NCI-H2227 (cell line): ENCODE data around the gene PRIM1.
"Not testable (repeated sequence)": the region's sequence is repeated elsewhere in the genome, so short reads cannot be mapped to it uniquely, and the experiment has no call there.

Source experiments
- DNase-seq: peaks from one replicate; lab custom pipeline; 2025; ENCODE audit not compliant: unreplicated experiment; lab: John Stamatoyannopoulos, UW

PRIM1 gene

DNA sequence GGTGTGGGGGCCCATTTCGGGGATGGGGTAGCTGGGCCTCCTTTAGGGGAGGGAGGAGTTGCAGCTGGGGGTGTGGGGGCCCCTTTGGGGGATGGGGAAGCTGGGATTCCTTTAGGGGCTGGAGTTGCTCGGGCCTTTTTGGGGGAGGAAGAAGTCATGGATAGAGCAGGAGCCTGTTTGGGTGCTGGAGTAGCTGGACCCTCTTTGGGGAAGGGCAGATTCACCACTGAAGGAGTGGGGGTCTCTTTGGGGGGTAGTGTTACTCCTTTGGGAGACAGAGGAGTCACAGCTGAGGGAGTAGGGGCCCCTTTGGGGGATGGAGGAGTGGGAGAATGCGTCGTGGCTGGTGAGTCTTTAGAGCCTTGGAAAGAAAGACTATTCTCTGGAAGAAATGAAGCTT, 33.5 kb downstream of the PRIM1 start:
- no peak for DNase-seq

DNA sequence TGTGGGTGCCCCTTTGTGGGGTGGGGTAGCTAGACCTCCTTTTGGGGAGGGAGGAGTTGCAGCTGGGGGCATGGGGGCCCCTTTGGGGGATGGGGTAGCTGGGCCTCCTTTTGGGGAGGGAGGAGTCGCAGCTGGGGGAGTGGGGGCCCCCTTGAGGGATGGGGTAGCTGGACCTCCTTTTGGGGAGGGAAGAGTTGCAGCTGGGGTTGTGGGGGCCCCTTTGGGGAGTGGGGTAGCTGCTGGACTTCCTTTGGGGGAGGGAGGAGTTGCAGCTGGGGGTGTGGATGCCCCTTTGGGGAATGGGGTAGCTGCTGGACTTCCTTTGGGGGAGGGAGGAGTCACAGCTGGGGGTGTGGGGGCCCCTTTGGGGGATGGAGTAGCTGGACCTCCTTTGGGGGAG, 34.0 kb downstream of the PRIM1 start:
- DNase-seq: no peak

- DNase-seq: no peak
These were observed 34.9 kb downstream of the PRIM1 start for GRCh38 chr12:56716933-56717880.

DNA sequence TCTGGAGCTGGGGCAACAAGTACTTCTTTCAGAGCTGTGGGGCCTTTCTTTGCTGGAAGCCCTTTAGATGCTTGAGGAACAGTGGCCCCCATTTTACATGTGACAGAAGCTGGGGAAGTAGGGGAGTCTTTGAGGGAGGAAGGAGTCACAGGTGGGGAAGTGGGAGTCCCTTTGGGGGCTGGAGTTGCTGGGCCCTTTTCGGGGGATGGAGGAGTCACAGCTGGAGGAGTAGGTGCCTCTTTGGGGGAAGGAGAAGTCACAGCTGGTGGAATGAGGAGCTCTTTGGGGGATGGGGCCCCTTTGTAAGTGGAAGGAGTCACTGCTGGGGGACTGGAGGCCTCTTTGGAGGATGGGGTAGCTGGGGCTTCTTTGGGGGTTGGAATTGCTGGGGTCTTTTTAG, 35.7 kb downstream of the PRIM1 start:
- DNase-seq: no peak

DNA sequence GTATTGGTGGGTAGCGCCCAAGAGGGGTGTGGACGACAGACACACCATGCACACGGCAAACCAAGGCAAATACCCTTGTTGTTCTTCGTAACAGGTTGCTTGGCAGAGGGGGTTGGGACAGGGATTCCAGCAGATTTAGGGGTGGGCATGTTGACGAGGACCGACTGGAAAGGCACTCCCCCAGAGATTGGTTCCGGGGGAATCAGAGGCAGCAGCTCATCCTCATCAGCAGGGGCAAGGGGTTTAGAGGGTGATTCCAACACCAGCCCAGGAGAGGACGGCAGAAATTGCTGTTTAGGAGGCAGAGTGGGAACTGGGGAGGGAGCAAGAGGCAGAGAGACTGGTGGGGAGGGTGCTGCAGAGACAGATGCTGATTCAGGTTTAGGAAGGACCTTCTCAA, 36.3 kb downstream of the PRIM1 start:
- DNase-seq: no peak

DNA sequence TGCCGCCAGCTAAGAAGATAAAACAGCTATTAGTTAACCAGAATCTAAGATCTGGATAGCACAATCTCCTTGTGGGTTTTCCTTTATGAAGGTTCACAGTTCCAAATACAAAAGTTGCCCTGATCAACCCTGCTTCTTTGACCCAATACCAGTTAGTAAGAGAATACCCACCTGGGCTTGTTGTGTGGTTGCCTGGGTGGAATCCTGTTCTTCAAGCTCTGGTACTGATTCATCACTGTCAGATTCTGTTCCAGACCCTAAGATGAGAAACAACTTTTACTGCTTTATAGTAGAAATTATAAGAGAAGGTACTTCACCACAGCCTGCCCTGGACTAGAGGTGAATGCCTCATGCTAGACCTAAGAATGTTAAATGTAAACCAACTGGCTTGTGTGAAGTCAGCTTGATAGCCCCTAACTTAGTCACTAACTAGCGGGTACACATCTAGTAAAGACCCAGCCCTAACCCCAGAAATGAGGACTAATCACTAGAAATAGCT, 37.6 kb downstream of the PRIM1 start:
- no peak for DNase-seq

DNA sequence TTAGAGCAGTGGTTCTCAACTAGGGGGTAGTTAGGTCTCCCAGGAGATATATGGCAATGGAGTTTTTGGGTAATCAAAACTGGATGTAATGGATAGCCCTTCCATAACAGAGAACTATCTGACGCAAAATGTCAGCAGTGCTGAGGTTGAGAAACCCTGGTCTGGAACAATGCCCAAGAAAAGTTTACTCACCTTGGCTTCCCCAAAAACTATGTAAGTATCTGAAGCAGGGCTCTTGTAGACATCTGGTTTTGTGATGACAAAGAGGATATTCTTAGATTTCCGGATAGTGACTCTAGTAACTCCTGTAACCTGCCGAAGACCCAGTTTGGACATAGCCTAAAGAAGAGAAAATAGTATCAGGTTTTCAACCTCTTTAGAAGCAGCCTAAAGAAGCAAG, 38.8 kb downstream of the PRIM1 start:
- no peak for DNase-seq

DNA sequence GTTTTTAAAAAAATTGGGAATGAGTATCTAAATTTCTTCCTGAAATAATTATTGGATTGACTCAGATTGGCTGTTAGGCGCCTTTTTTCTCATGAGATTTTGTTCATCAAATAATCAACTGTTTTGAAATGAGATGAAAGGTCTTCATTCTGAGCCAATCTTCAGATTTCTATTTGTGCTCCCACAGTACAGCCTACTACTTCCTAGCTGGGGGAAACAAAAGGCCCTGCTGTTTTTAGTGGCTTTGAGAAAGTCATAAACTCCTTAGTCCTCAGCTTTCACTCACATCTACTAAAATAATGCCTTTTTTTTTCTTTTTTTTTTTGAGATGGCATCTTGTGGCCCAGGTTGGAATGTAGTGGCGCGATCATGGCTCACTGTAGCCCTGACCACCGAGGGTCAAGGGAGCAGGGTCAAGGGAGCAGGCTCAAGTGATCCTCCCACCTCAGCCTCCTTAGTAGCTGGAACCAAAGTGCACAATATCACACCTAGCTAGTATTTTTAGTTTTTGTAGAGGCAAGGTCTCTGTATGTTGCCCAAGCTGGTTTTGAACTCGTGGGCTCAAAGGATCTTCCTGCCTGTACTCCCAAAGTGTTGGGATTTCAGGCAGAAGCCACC, 42.3 kb downstream of the PRIM1 start:
- DNase-seq: no peak

- not testable (repeated sequence) for DNase-seq
These were observed 47.6 kb downstream of the PRIM1 start for GRCh38 chr12:56704522-56704921.

GRCh38 chr12:56699020-56699661, 53.0 kb downstream of the PRIM1 start:
- no peak for DNase-seq

GRCh38 chr12:56695327-56696101, 56.6 kb downstream of the PRIM1 start:
- no peak for DNase-seq

- DNase-seq: no peak
These were observed 58.0 kb downstream of the PRIM1 start for GRCh38 chr12:56694161-56694560.

DNA sequence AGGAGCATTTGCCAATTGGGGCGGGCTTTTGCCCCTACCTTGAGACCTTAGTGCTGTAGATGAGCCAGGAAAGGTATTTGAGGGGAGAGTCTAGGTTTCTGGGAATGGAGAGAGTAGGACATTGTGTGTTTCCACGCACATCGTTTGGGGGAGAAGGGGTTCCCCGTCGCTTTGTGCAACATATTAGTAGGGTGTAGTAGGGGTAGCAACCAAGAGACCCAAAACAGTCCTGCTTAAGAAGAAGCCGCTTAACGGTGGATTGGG, 63.3 kb downstream of the PRIM1 start:
- DNase-seq: no peak

DNA sequence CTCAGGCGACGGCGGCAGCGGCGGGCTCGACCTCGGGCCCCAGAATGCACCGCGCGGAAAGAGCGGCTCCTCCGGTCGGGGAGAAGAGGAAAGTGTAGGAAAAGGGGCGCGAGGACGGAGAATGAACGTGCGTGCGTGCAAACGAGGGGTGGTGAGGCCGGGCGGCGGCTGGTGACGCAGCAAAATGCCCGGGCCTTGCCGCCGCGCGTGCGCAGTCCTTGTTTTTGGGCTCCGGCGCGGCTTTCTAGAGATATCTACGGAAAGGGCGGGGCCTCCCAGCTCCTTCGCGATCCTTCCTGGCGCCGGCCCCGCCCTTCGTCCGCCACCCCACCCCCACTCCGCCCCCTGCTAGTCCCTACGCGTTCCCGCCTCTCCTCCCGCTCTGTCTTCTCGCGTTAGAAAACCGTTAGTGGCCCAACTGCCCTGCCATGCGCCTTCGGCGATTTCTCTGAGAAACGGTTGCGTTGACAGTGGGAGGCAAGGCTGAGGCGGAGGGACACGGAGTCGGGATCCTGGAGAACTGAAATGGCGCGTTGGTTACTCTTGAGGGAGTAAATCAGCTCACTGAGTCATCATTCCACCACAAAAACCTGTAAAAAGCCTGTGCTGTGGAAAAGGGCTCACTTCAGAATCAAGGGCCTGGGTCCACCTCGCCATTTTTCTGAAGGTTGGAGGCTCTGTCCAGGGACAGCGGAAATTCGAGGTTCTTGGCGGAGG, 63.8 kb downstream of the PRIM1 start, which contains the start of gene PTGES3:
PTGES3 (minus strand) TSS at position 156 of the 717 bp plus-strand sequence. CDS start 285 bp downstream, outside the sequence.
- peak; percentile 97 for DNase-seq

- DNase-seq: peak; percentile 48
These were observed 64.6 kb downstream of the PRIM1 start for GRCh38 chr12:56687223-56688128.

DNA sequence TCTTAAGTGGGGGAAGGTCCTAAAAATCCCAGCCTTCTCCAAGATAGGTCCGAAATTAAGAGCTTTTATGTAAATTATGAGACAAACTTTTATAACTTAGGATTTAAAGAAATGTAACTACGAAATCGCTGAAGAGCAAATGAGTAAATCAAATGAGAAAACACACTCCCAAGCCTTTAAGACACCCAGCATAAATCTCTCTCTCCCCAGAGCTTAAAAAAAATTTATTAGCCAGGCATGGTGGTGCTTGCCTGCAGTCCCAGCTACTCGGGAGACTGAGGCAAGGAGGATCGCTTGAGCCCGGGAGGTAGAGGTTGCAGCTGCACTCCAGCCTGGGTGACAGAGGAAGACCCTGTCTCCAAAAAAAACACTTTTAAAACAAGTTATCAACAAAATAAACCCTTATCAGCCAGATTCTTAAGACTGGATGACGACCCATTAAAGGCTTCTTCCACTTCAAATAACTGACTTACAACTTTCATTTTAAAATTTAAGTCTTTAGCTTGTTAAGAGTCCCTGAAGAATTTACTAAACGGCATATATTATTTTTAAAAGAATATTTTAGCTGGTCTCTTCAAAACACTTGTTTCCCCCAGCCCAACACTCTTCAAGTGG, 67.3 kb downstream of the PRIM1 start:
- no peak for DNase-seq

- DNase-seq: no peak
These were observed 69.8 kb downstream of the PRIM1 start for GRCh38 chr12:56682323-56682722.
